Stimulated activated CD4-positive, alpha-beta T cell treated with anti-CD3 and anti-CD28 coated beads, Interleukin-2, amount 100 ng/mL, for 24 hours (primary cell): Measurements from ENCODE around the gene TACSTD2.
"Not testable (repeated sequence)": the region's sequence is repeated elsewhere in the genome, so short reads cannot be mapped to it uniquely, and the experiment has no call there.

Source experiments
- DNase-seq, 2 donors: peaks; one replicate each; pipeline ENCODE4 v3.0.0-alpha.2; 2020

The TACSTD2 gene

GRCh38 chr1:58555393-58555792 is 21.7 kb downstream of the TACSTD2 start:
- no peak for DNase-seq

GRCh38 chr1:58551186-58552140 is 25.6 kb downstream of the TACSTD2 start:
- DNase-seq, result no peak

- DNase-seq, result not testable (repeated sequence)
These were observed 27.8 kb downstream of the TACSTD2 start for GRCh38 chr1:58549291-58549690.

- DNase-seq, result no peak
These were observed 28.7 kb downstream of the TACSTD2 start for GRCh38 chr1:58548371-58548770.

- peak; percentile 97 to 98 for DNase-seq
These were observed 30.3 kb downstream of the TACSTD2 start, which contains the start of gene OMA1 for GRCh38 chr1:58546520-58547308. OMA1 (minus strand) TSS chr1:58546726; CDS start chr1:58539294, 7,432 bp downstream.

GRCh38 chr1:58545591-58546519 is 31.2 kb downstream of the TACSTD2 start:
- peak; percentile 76 to 80 for DNase-seq

GRCh38 chr1:58543260-58543659 is 33.8 kb downstream of the TACSTD2 start:
- DNase-seq, result no peak

- no peak for DNase-seq
These were observed 37.5 kb downstream of the TACSTD2 start for GRCh38 chr1:58539553-58539952.

GRCh38 chr1:58538821-58539220 is 38.2 kb downstream of the TACSTD2 start:
- DNase-seq, result no peak

- not testable (repeated sequence) for DNase-seq
These were observed 45.2 kb downstream of the TACSTD2 start for GRCh38 chr1:58531842-58532241.

- DNase-seq, result no peak
These were observed 47.8 kb downstream of the TACSTD2 start for GRCh38 chr1:58529284-58529683.

GRCh38 chr1:58528518-58528917 is 48.5 kb downstream of the TACSTD2 start:
- DNase-seq, result no peak
